Neutrophil (primary cell): ENCODE results near the gene ABR.

ENCODE experiments used
- H3K27ac ChIP-seq: fragments of 200-600 bp; sonication (generic); 2 replicates; pipeline ENCODE4 v1.5.1; 2016; ENCODE audit warnings: mild to moderate bottlenecking, moderate library complexity
- H3K27me3 ChIP-seq: fragments of 200-600 bp; sonication (generic); 2 replicates; pipeline ENCODE4 v1.6.0; 2016; ENCODE audit warnings: mild to moderate bottlenecking
- H3K36me3 ChIP-seq: fragments of 200-600 bp; sonication (generic); 2 replicates; pipeline ENCODE4 v1.5.1; 2017
- H3K4me1 ChIP-seq, 2 experiments: fragments of 200-600 bp in 1 of 2; sonication (generic) in 1 of 2; 1 replicate in 1 of 2; 2 replicates in 1 of 2; pipeline versions ENCODE4 v1.5.1 to v1.6.1; 2013 to 2016; ENCODE audit warnings: low read depth in 1 of 2, low read length in 1 of 2, mild to moderate bottlenecking in 1 of 2, moderate library complexity in 1 of 2; ENCODE audit not compliant: control insufficient read depth in 1 of 2, insufficient read depth in 1 of 2
- H3K4me3 ChIP-seq, 2 experiments: fragments of 200-600 bp in 1 of 2; sonication (generic) in 1 of 2; 1 replicate in 1 of 2; 2 replicates in 1 of 2; pipeline ENCODE4 v1.5.1; 2013 to 2016; ENCODE audit warnings: low read depth in 1 of 2, low read length in 1 of 2, mild to moderate bottlenecking in 1 of 2, moderate library complexity in 1 of 2
- H3K9me3 ChIP-seq: fragments of 200-600 bp; sonication (generic); 2 replicates; pipeline ENCODE4 v1.5.1; 2016
- TF ChIP-seq, protein P1 (sequence below): fragments of 200-600 bp; sonication (generic); IDR thresholded peaks from 2 replicates; pipeline ENCODE4 v1.5.1; 2016; ENCODE audit warnings: antibody characterized with exemption

Gene ABR

DNA sequence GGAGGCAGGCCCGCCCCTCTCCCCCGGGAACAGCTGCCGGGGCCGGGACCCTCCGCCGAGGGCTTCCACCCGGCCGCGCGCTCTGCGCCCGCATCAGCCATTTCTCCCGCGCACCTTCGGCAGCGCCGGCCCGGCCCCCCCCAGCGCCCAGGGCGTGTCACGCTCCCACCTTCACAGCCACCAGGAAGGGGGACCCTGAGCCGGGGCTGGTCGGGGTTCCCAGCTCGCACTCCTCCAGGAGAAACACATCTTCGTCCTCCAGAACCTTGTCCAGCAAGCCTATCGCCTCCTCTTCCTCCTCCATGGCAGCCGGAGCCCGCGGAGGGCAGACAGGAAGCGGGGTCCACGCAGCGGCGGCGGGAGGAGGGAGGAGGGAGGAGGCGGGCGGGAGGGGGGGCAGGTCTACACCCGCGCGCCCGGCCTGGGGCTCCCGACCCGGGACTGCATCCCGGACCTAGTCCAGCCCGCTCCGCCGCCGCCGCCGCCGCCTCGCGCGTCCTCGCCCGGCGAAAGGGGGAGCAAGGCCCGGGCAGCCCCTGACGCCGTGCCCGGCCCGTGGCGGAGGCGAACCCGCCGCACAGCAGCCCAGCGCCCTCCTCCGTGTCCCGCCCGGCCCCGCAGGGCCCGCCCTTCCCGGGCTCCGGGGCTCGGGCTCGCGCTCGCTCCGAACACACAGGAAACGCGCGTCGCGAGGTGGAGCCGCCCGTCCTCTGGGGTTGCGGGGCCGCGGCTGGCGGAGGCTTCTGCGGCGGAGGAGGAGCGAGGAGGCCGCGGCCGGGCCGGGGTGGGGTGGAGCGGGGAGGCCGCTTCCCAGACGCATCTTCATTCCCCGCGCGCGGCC, 70.8 kb downstream of the ABR start:
- H3K4me1 ChIP-seq, result peaks cover 62 to 65% of the 10 kb centered on the region in 2 experiments
- H3K27ac ChIP-seq, result peak overlapping the region; percentile 97
- H3K36me3 ChIP-seq, result peaks cover 8% of the 10 kb centered on the region
- TF ChIP-seq, protein P1, sequence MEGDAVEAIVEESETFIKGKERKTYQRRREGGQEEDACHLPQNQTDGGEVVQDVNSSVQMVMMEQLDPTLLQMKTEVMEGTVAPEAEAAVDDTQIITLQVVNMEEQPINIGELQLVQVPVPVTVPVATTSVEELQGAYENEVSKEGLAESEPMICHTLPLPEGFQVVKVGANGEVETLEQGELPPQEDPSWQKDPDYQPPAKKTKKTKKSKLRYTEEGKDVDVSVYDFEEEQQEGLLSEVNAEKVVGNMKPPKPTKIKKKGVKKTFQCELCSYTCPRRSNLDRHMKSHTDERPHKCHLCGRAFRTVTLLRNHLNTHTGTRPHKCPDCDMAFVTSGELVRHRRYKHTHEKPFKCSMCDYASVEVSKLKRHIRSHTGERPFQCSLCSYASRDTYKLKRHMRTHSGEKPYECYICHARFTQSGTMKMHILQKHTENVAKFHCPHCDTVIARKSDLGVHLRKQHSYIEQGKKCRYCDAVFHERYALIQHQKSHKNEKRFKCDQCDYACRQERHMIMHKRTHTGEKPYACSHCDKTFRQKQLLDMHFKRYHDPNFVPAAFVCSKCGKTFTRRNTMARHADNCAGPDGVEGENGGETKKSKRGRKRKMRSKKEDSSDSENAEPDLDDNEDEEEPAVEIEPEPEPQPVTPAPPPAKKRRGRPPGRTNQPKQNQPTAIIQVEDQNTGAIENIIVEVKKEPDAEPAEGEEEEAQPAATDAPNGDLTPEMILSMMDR, result peak; percentile 15
- no peaks in the 10 kb centered on the region for H3K9me3 ChIP-seq
- H3K4me3 ChIP-seq, result peak overlapping the region; percentile 71 to 84
- no peaks in the 10 kb centered on the region for H3K27me3 ChIP-seq

DNA sequence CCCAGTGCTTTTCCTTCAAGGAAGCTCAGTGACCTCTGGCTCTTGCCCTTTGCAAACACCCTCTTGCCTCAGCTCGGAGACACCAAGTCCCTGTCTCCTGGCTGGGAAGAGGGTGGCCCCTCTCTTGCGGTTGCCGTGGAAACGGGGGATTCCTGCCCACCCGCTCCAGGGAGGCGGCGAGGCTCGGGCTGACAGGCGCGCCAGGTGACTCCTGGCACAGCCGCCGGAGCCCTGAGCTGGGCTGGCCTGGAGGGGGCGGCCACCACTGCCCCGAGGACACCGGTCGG, 71.4 kb downstream of the ABR start:
- Histone ChIP-seq H3K4me3 (peak overlapping the region; percentile 71 to 84), H3K9me3 (no peaks in the 10 kb centered on the region), H3K4me1 (peaks cover 67 to 69% of the 10 kb centered on the region in 2 experiments), H3K27ac (peak overlapping the region; percentile 97), H3K27me3 (no peaks in the 10 kb centered on the region), H3K36me3 (peaks cover 14% of the 10 kb centered on the region)
- TF ChIP-seq, protein P1, result no peak

DNA sequence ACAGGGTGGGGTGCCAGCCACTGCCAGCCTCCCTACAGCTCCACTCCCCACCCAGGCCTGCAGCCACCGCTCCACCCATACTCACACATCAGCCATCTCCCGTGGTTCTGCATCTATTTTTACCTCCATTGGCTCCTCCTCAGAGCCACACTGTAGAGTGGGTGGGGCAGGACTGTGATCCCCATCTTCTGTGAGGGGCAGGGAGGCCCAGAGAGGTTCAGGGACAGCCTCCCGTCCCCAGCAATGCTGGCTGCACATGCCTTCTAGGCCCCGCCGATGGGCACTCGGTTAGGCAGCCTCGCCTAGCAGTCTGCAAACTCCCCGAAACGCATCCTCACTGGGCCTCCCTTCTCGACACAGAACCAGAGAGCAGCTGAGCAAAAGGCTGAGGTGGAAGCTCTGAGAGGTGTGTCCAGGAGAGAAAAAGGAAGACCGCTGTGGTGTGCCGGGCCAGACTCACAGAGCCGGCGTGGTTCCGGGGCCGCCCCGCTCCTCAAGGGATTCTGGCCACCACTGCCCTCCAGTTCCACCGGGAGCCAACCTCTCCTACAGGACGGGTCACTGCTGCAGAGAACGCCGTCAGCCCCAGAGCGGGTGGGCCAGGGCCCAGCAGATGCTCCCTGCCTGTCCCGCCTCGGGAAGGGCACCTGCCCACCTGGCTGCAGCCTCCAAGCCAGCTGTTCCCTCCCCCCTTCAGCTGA, 71.9 kb downstream of the ABR start:
- peak overlapping the region; percentile 97 for H3K27ac ChIP-seq
- H3K27me3 ChIP-seq, result no peaks in the 10 kb centered on the region
- TF ChIP-seq, protein P1, result no peak
- peaks cover 17% of the 10 kb centered on the region for H3K36me3 ChIP-seq
- peaks cover 67 to 69% of the 10 kb centered on the region in 2 experiments for H3K4me1 ChIP-seq
- H3K9me3 ChIP-seq, result no peaks in the 10 kb centered on the region
- H3K4me3 ChIP-seq, result peak overlapping the region; percentile 71 to 84

DNA sequence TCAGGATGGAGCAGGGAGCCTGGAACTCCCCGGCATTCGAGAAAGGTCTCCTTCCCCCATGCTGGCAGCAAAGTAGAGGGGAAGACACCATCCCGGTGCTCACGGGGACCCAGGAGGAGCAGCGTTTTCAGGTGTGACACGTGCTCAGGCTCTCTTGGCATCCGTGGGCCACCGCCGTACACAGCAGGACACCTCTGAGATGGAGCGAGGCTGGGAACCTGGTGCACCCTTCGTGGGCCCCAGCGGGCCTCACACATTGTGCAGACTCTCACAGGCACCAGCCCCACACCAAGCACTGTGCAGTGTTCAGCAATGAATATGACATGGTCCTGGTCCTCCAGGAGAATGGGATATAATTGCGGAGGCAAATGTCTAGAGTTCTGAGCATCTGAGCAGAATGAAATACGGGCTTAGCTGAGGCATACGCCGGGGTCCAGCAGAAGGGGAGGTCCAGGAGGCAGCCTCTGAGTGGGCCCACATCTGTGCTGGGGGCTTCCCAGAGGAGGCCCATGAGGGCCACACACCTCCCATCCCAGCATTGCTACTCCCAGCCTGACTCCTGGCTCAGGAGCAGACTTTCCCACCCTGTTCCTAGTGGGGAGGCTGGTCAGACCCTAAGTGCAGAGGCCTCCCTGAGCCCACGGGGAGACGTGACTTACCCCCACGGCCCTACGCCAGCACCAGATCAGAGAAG, 72.6 kb downstream of the ABR start:
- peaks cover 66% of the 10 kb centered on the region in 2 experiments for H3K4me1 ChIP-seq
- no peaks in the 10 kb centered on the region for H3K27me3 ChIP-seq
- H3K27ac ChIP-seq, result peak overlapping the region; percentile 97
- TF ChIP-seq, protein P1, result no peak
- H3K9me3 ChIP-seq, result no peaks in the 10 kb centered on the region
- H3K36me3 ChIP-seq, result peaks cover 20% of the 10 kb centered on the region
- H3K4me3 ChIP-seq, result peak overlapping the region in 1 of 2 experiments; percentile 84

DNA sequence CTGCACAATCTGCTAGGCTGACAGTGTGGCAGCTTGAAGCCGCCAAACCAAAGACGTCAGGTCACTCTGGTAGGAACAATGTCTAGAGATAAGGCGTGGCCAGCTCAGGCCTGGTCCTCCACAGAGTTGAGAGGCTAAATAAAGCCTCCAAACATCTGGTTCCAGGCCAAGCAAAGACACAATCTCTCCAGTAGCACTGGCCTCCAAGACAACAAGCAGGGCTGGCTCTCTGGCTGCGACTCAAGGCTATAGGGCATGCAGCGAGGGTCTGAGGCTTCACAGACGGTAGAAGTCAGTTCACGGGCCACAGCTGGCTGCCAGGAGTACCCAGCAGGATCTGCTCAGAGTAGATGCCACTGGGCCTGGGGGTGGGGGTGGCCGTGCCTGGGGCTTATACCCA, 75.6 kb downstream of the ABR start:
- H3K36me3 ChIP-seq, result peaks cover 40% of the 10 kb centered on the region
- TF ChIP-seq, protein P1, result no peak
- H3K4me1 ChIP-seq, result peaks cover 42 to 43% of the 10 kb centered on the region in 2 experiments
- no peaks in the 10 kb centered on the region for H3K9me3 ChIP-seq
- no peaks in the 10 kb centered on the region for H3K27me3 ChIP-seq
- H3K4me3 ChIP-seq, result no peak overlapping the region
- H3K27ac ChIP-seq, result peak overlapping the region; percentile 45
